NCI-H2227 (cell line): Measurements from ENCODE around the gene ADCY2.
A peak's percentile ranks its signal among the peaks of the same experiment; 100 is the strongest.

Experiments
- DNase-seq: peaks from one replicate; lab custom pipeline; 2025; ENCODE audit not compliant: unreplicated experiment; lab: John Stamatoyannopoulos, UW

ADCY2 gene

GRCh38 chr5:7816535-7816901 lies 420.6 kb downstream of the ADCY2 start:
- DNase-seq = no peak

- DNase-seq = no peak
Measured at GRCh38 chr5:7822449-7822848, 426.5 kb downstream of the ADCY2 start.

- DNase-seq = no peak
Measured at GRCh38 chr5:7823594-7823993, 427.7 kb downstream of the ADCY2 start.

- DNase-seq = no peak
Measured at GRCh38 chr5:7824995-7825394, 429.1 kb downstream of the ADCY2 start.

- DNase-seq = no peak
Measured at GRCh38 chr5:7825630-7826029, 429.7 kb downstream of the ADCY2 start.

- no peak for DNase-seq
Measured at GRCh38 chr5:7827610-7828009, 431.7 kb downstream of the ADCY2 start.

- DNase-seq = no peak
Measured at GRCh38 chr5:7828269-7828668, 432.3 kb downstream of the ADCY2 start.

- no peak for DNase-seq
Measured at GRCh38 chr5:7834982-7835381, 439.0 kb downstream of the ADCY2 start.

- DNase-seq = no peak
Measured at GRCh38 chr5:7837403-7837802, 441.5 kb downstream of the ADCY2 start.

- DNase-seq = no peak
Measured at GRCh38 chr5:7842531-7842930, 446.6 kb downstream of the ADCY2 start.

GRCh38 chr5:7844901-7845300 lies 449.0 kb downstream of the ADCY2 start:
- DNase-seq = no peak

- DNase-seq = no peak
Measured at GRCh38 chr5:7845557-7845956, 449.6 kb downstream of the ADCY2 start.

- DNase-seq = no peak
Measured at GRCh38 chr5:7846327-7846726, 450.4 kb downstream of the ADCY2 start.

GRCh38 chr5:7848296-7848695 lies 452.4 kb downstream of the ADCY2 start:
- no peak for DNase-seq

GRCh38 chr5:7849681-7850394 lies 453.9 kb downstream of the ADCY2 start:
- peak; percentile 57 for DNase-seq

GRCh38 chr5:7850395-7851239 lies 454.7 kb downstream of the ADCY2 start, which contains the start of gene CFAP90:
CFAP90 (minus strand) TSS chr5:7851133; CDS start chr5:7851021, 112 bp downstream.
- DNase-seq = peak; percentile 85

GRCh38 chr5:7851240-7851592 lies 455.3 kb downstream of the ADCY2 start:
- DNase-seq = no peak

- no peak for DNase-seq
Measured at GRCh38 chr5:7851617-7852289, 455.8 kb downstream of the ADCY2 start.

- no peak for DNase-seq
Measured at GRCh38 chr5:7852542-7852941, 456.6 kb downstream of the ADCY2 start.

- no peak for DNase-seq
Measured at GRCh38 chr5:7852988-7853387, 457.1 kb downstream of the ADCY2 start.

GRCh38 chr5:7855611-7856010 lies 459.7 kb downstream of the ADCY2 start:
- DNase-seq = no peak

GRCh38 chr5:7856855-7857254 lies 460.9 kb downstream of the ADCY2 start:
- DNase-seq = peak; percentile 47
